Measurements from ENCODE around the gene RPS15. TPM values are rescaled to one million over a fixed set of nuclear protein-coding genes. Genes with fewer than 3 reads are reported as not detected.

The RPS15 gene
- total RNA-seq, 1 donor = 318 TPM

DNA sequence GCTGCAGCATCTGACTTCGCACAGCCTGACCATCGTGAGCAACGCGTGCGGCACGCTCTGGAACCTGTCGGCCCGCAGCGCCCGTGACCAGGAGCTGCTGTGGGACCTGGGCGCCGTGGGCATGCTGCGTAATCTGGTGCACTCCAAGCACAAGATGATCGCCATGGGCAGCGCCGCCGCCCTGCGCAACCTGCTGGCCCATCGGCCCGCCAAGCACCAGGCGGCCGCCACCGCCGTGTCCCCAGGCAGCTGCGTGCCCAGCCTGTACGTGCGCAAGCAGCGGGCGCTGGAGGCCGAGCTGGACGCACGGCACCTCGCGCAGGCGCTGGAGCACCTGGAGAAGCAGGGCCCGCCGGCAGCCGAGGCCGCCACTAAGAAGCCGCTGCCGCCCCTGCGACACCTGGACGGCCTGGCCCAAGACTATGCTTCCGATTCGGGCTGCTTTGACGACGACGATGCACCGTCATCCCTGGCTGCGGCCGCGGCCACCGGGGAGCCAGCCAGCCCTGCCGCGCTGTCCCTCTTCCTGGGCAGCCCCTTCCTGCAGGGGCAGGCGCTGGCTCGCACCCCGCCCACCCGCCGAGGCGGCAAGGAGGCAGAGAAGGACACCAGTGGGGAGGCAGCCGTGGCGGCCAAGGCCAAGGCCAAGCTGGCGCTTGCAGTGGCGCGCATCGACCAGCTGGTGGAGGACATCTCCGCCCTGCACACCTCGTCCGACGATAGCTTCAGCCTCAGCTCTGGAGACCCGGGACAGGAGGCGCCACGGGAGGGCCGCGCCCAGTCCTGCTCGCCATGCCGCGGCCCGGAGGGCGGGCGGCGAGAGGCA lies 27.2 kb downstream of the RPS15 start:
- Histone ChIP-seq H3K27me3 (ENCODE audit: insufficient read depth, low read length) (peaks cover 38% of the 10 kb centered on the region), H3K4me3 (ENCODE audit: insufficient read depth, low read length) (no peak overlapping the region), H4K20me1 (ENCODE audit: insufficient read depth, low read length) (peaks cover 32% of the 10 kb centered on the region), H3K9me3 (ENCODE audit: low read depth, low read length) (no peaks in the 10 kb centered on the region), H3K27ac (ENCODE audit: low read depth, low read length) (no peak overlapping the region), H3K4me2 (ENCODE audit: insufficient read depth, low read length) (no peak overlapping the region), H3K36me3 (ENCODE audit: insufficient read depth, low read length) (no peaks in the 10 kb centered on the region), H2AFZ (ENCODE audit: low read length) (no peak overlapping the region), H3K4me1 (ENCODE audit: insufficient read depth, low read length) (no peaks in the 10 kb centered on the region), H3K79me2 (ENCODE audit: insufficient read depth, low read length) (no peaks in the 10 kb centered on the region)
- peak; percentile 97 for DNase-seq (ENCODE audit: insufficient read length, low spot score, missing footprints)
- peak; percentile 31 for TF ChIP-seq CTCF (IDR thresholded peaks at IDR 0.05; ENCODE audit: extremely low read depth, low read depth, low read length)

GRCh38 chr19:1466018-1466460 lies 27.8 kb downstream of the RPS15 start:
- H3K4me2 ChIP-seq (ENCODE audit: insufficient read depth, low read length) = no peak overlapping the region
- H3K27me3 ChIP-seq (ENCODE audit: insufficient read depth, low read length) = peaks cover 44% of the 10 kb centered on the region
- no peaks in the 10 kb centered on the region for H3K4me1 ChIP-seq (ENCODE audit: insufficient read depth, low read length)
- peaks cover 38% of the 10 kb centered on the region for H4K20me1 ChIP-seq (ENCODE audit: insufficient read depth, low read length)
- H3K27ac ChIP-seq (ENCODE audit: low read depth, low read length) = no peak overlapping the region
- no peak for DNase-seq (ENCODE audit: insufficient read length, low spot score, missing footprints)
- no peaks in the 10 kb centered on the region for H3K9me3 ChIP-seq (ENCODE audit: low read depth, low read length)
- H2AFZ ChIP-seq (ENCODE audit: low read length) = no peak overlapping the region
- no peak overlapping the region for H3K4me3 ChIP-seq (ENCODE audit: insufficient read depth, low read length)
- no peaks in the 10 kb centered on the region for H3K79me2 ChIP-seq (ENCODE audit: insufficient read depth, low read length)
- no peaks in the 10 kb centered on the region for H3K36me3 ChIP-seq (ENCODE audit: insufficient read depth, low read length)
- no peak for TF ChIP-seq CTCF (IDR thresholded peaks at IDR 0.05; ENCODE audit: extremely low read depth, low read depth, low read length)

GRCh38 chr19:1466461-1467214 lies 28.4 kb downstream of the RPS15 start:
- Histone ChIP-seq H3K27me3 (ENCODE audit: insufficient read depth, low read length) (peaks cover 50% of the 10 kb centered on the region), H3K9me3 (ENCODE audit: low read depth, low read length) (no peaks in the 10 kb centered on the region), H3K79me2 (ENCODE audit: insufficient read depth, low read length) (no peaks in the 10 kb centered on the region), H2AFZ (ENCODE audit: low read length) (no peak overlapping the region), H3K4me2 (ENCODE audit: insufficient read depth, low read length) (no peak overlapping the region), H3K27ac (ENCODE audit: low read depth, low read length) (no peak overlapping the region), H3K36me3 (ENCODE audit: insufficient read depth, low read length) (no peaks in the 10 kb centered on the region), H3K4me1 (ENCODE audit: insufficient read depth, low read length) (no peaks in the 10 kb centered on the region), H3K4me3 (ENCODE audit: insufficient read depth, low read length) (no peak overlapping the region), H4K20me1 (ENCODE audit: insufficient read depth, low read length) (peaks cover 44% of the 10 kb centered on the region)
- DNase-seq (ENCODE audit: insufficient read length, low spot score, missing footprints) = no peak
- TF ChIP-seq CTCF (IDR thresholded peaks at IDR 0.05; ENCODE audit: extremely low read depth, low read depth, low read length) = no peak

DNA sequence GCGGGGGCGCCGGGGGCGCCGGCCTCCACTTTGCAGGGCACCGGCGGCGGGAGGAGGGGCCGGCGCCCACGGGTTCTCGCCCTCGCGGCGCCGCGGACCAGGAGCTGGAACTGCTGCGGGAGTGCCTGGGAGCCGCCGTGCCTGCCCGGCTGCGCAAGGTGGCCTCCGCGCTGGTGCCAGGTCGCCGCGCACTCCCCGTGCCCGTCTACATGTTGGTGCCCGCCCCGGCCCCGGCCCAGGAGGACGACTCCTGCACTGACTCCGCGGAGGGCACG lies 29.0 kb downstream of the RPS15 start:
- H3K4me1 ChIP-seq (ENCODE audit: insufficient read depth, low read length) = no peaks in the 10 kb centered on the region
- H3K4me3 ChIP-seq (ENCODE audit: insufficient read depth, low read length) = no peak overlapping the region
- no peak for DNase-seq (ENCODE audit: insufficient read length, low spot score, missing footprints)
- H2AFZ ChIP-seq (ENCODE audit: low read length) = no peak overlapping the region
- H3K36me3 ChIP-seq (ENCODE audit: insufficient read depth, low read length) = no peaks in the 10 kb centered on the region
- no peak overlapping the region for H3K4me2 ChIP-seq (ENCODE audit: insufficient read depth, low read length)
- H4K20me1 ChIP-seq (ENCODE audit: insufficient read depth, low read length) = peaks cover 47% of the 10 kb centered on the region
- no peak overlapping the region for H3K27ac ChIP-seq (ENCODE audit: low read depth, low read length)
- peaks cover 55% of the 10 kb centered on the region for H3K27me3 ChIP-seq (ENCODE audit: insufficient read depth, low read length)
- no peak for TF ChIP-seq CTCF (IDR thresholded peaks at IDR 0.05; ENCODE audit: extremely low read depth, low read depth, low read length)
- no peaks in the 10 kb centered on the region for H3K9me3 ChIP-seq (ENCODE audit: low read depth, low read length)
- no peaks in the 10 kb centered on the region for H3K79me2 ChIP-seq (ENCODE audit: insufficient read depth, low read length)
